ENCODE results near the gene SSH2.

Gene SSH2

GRCh38 chr17:29625037-29625750 is 304.8 kb downstream of the SSH2 start:
- no peak for DNase-seq (ENCODE audit: low read depth in 2 of 2)

GRCh38 chr17:29624586-29624985 is 305.4 kb downstream of the SSH2 start:
- no peak for DNase-seq (ENCODE audit: low read depth in 2 of 2)

GRCh38 chr17:29623283-29623647 is 306.8 kb downstream of the SSH2 start:
- DNase-seq (ENCODE audit: low read depth in 2 of 2) = no peak

GRCh38 chr17:29622337-29623282 is 307.4 kb downstream of the SSH2 start, which contains the start of gene CORO6:
Gene CORO6 (minus strand): TSS chr17:29622912. CDS start chr17:29621421, 1,491 bp downstream.
- peak; percentile 46 to 54 for DNase-seq (ENCODE audit: low read depth in 2 of 2)

GRCh38 chr17:29621751-29622194 is 308.3 kb downstream of the SSH2 start:
- no peak for DNase-seq (ENCODE audit: low read depth in 2 of 2)

- DNase-seq (ENCODE audit: low read depth in 2 of 2) = no peak
These were observed 309.1 kb downstream of the SSH2 start for GRCh38 chr17:29620779-29621500.

- DNase-seq (ENCODE audit: low read depth in 2 of 2) = no peak
These were observed 309.8 kb downstream of the SSH2 start for GRCh38 chr17:29620271-29620670.

GRCh38 chr17:29619251-29619650 is 310.8 kb downstream of the SSH2 start:
- DNase-seq (ENCODE audit: low read depth in 2 of 2) = no peak

GRCh38 chr17:29618272-29619065 is 311.6 kb downstream of the SSH2 start:
- DNase-seq (ENCODE audit: low read depth in 2 of 2) = no peak

- DNase-seq (ENCODE audit: low read depth in 2 of 2) = peak; percentile 80 to 81
These were observed 312.4 kb downstream of the SSH2 start for GRCh38 chr17:29617481-29618271.

- peak; percentile 84 to 85 for DNase-seq (ENCODE audit: low read depth in 2 of 2)
These were observed 312.9 kb downstream of the SSH2 start for GRCh38 chr17:29617125-29617480.

GRCh38 chr17:29616300-29617048 is 313.6 kb downstream of the SSH2 start:
- DNase-seq (ENCODE audit: low read depth in 2 of 2) = no peak

GRCh38 chr17:29615492-29616299 is 314.3 kb downstream of the SSH2 start:
- DNase-seq (ENCODE audit: low read depth in 2 of 2) = peak; percentile 75 to 81

GRCh38 chr17:29615048-29615385 is 315.0 kb downstream of the SSH2 start:
- peak; percentile 54 to 63 for DNase-seq (ENCODE audit: low read depth in 2 of 2)

GRCh38 chr17:29614349-29615047 is 315.5 kb downstream of the SSH2 start:
- DNase-seq (ENCODE audit: low read depth in 2 of 2) = no peak

GRCh38 chr17:29613856-29614255 is 316.2 kb downstream of the SSH2 start:
- no peak for DNase-seq (ENCODE audit: low read depth in 2 of 2)

- peak; percentile 90 to 92 for DNase-seq (ENCODE audit: low read depth in 2 of 2)
These were observed 316.6 kb downstream of the SSH2 start for GRCh38 chr17:29613352-29613837.
